OCI-LY7 (cell line): ENCODE data around the gene EIF2B1. TPM values are rescaled to one million over a fixed set of nuclear protein-coding genes. Genes with fewer than 3 reads are reported as not detected.

Experiments
- BruUV-seq: library from RNA; stranded (reverse); fragments of 400-500 nt; replicated peaks from 2 replicates; lab custom pipeline; 2021; lab: Mats Ljungman, UMichigan
- CTCF ChIA-PET: fragments of 300-600 bp; sonication (Branson Sonifier 250); formaldehyde crosslinking; loops from one replicate; lab custom pipeline; 2022; ENCODE audit warnings: antibody characterized with exemption; ENCODE audit not compliant: unreplicated experiment; lab: Charles Lee
- POLR2A ChIA-PET: fragments of 300-600 bp; sonication (Branson Sonifier 250); formaldehyde crosslinking; loops from one replicate; lab custom pipeline; 2022; ENCODE audit warnings: antibody characterized with exemption; lab: Charles Lee
- DNase-seq: peaks from one replicate; pipeline ENCODE4 v3.0.0-alpha.2; 2015; ENCODE audit warnings: low spot score
- H2AFZ ChIP-seq: fragments of 200-600 bp; sonication (generic), shearing (Covaris generic); 2 replicates; pipeline ENCODE4 v1.6.1; 2014; ENCODE audit warnings: mild to moderate bottlenecking, antibody characterized with exemption, low read length, moderate library complexity
- H3K27ac ChIP-seq: fragments of 200-600 bp; sonication (generic); 2 replicates; pipeline ENCODE4 v1.5.1; 2014; ENCODE audit warnings: mixed run types, low read depth, mild to moderate bottlenecking, moderate library complexity, low read length, inconsistent platforms; ENCODE audit not compliant: poor library complexity, severe bottlenecking
- H3K36me3 ChIP-seq: fragments of 200-600 bp; sonication (generic); 2 replicates; pipeline ENCODE4 v1.6.1; 2014; ENCODE audit warnings: mild to moderate bottlenecking, antibody characterized with exemption, low read length, moderate library complexity, mixed read lengths; ENCODE audit not compliant: insufficient read depth
- H3K4me1 ChIP-seq: fragments of 200-600 bp; sonication (generic); 2 replicates; pipeline ENCODE4 v1.5.1; 2014; ENCODE audit warnings: mild to moderate bottlenecking, low read length; ENCODE audit not compliant: insufficient read depth, poor library complexity, severe bottlenecking
- H3K4me2 ChIP-seq: fragments of 200-600 bp; sonication (generic); 2 replicates; pipeline ENCODE4 v1.6.1; 2014; ENCODE audit warnings: mild to moderate bottlenecking, low read length
- H3K4me3 ChIP-seq: fragments of 200-600 bp; sonication (generic); 2 replicates; pipeline ENCODE4 v1.5.1; 2014; ENCODE audit warnings: mild to moderate bottlenecking, low read depth, low read length; ENCODE audit not compliant: poor library complexity, severe bottlenecking
- H3K79me2 ChIP-seq: fragments of 200-600 bp; sonication (generic); 2 replicates; pipeline ENCODE4 v1.6.1; 2016; ENCODE audit warnings: low read depth, mild to moderate bottlenecking, low read length, moderate library complexity, mixed read lengths; ENCODE audit not compliant: insufficient read depth
- H3K9me2 ChIP-seq: fragments of 200-600 bp; sonication (generic); 2 replicates; pipeline ENCODE4 v1.6.1; 2016; ENCODE audit warnings: mild to moderate bottlenecking, low read length, mixed read lengths; ENCODE audit not compliant: insufficient read depth
- H3K9me3 ChIP-seq: fragments of 200-600 bp; sonication (generic); 2 replicates; pipeline ENCODE4 v1.6.1; 2014; ENCODE audit warnings: mild to moderate bottlenecking, mixed run types, low read length, mixed read lengths
- H4K20me1 ChIP-seq: fragments of 200-600 bp; sonication (generic); 2 replicates; pipeline ENCODE4 v1.6.1; 2014; ENCODE audit warnings: mild to moderate bottlenecking, antibody characterized with exemption, low read length, moderate library complexity, mixed read lengths; ENCODE audit not compliant: insufficient read depth
- CTCF ChIP-seq: fragments of 200-600 bp; sonication (generic); conservative IDR thresholded peaks from 2 replicates; pipeline ENCODE4 v1.5.1; 2014; ENCODE audit warnings: mild to moderate bottlenecking, antibody characterized with exemption, low read length, moderate library complexity, mixed read lengths
- EZH2phosphoT487 ChIP-seq: fragments of 200-600 bp; sonication (generic); IDR thresholded peaks from 2 replicates; pipeline ENCODE4 v1.6.1; 2018; ENCODE audit warnings: low read depth, borderline replicate concordance, mild to moderate bottlenecking, mixed run types, antibody characterized with exemption, low read length, moderate library complexity, mixed read lengths
- intact Hi-C: fragments of 100-400 bp; cut with micrococcal nuclease; formaldehyde crosslinking; loops from one replicate; pipeline ENCODE4 v1.10.0; 2022; ENCODE audit not compliant: unreplicated experiment
- total RNA-seq, 2 experiments: library from RNA; depleted of rRNA in 1 of 2; stranded (reverse); fragments of >200 nt in 1 of 2; shearing (Covaris generic) in 1 of 2; gene quantifications; 2 replicates each; pipeline ENCODE4 v1.2.3, GENCODE V29; 2014 to 2022

EIF2B1 gene
- total RNA-seq, 2 experiments from 2014 or later: 60.3 to 72.8 TPM

GRCh38 chr12:123655420-123655819 is 21.9 kb upstream of the EIF2B1 start:
- H3K4me2 ChIP-seq: peak overlapping the region; percentile 52
- H3K4me1 ChIP-seq: peaks cover 18% of the 10 kb centered on the region
- H3K27ac ChIP-seq: peak overlapping the region; percentile 0
- CTCF ChIA-PET: no interaction called here
- intact Hi-C loops: no loop called here
- H3K4me3 ChIP-seq: no peak overlapping the region
- H3K9me2 ChIP-seq: no peaks in the 10 kb centered on the region
- H3K9me3 ChIP-seq: no peaks in the 10 kb centered on the region
- peak; percentile 34 for DNase-seq
- H3K79me2 ChIP-seq: no peaks in the 10 kb centered on the region
- BruUV-seq: no TSS peak
- POLR2A ChIA-PET: interaction anchor here (0.9 kb wide), 1 partner anchor 21 kb away, joined by 3 read pairs; no protein-coding TSS in a partner anchor
- H4K20me1 ChIP-seq: no peaks in the 10 kb centered on the region
- H2AFZ ChIP-seq: 0 out of 2 replicates have a peak overlapping the region, but pooled peaks have one; percentile 3
- TF ChIP-seq EZH2phosphoT487 (no peak), CTCF (no peak)
- peaks cover 92% of the 10 kb centered on the region for H3K36me3 ChIP-seq

GRCh38 chr12:123654129-123654701 is 20.7 kb upstream of the EIF2B1 start:
- H3K4me1 ChIP-seq: peaks cover 18% of the 10 kb centered on the region
- H3K36me3 ChIP-seq: peaks cover 92% of the 10 kb centered on the region
- no peak overlapping the region for H3K27ac ChIP-seq
- ChIA-PET CTCF (no interaction called here), POLR2A (no interaction called here)
- no TSS peak for BruUV-seq
- TF ChIP-seq CTCF (no peak), EZH2phosphoT487 (no peak)
- intact Hi-C loops: no loop called here
- no peak for DNase-seq
- no peaks in the 10 kb centered on the region for H3K79me2 ChIP-seq
- no peaks in the 10 kb centered on the region for H3K9me2 ChIP-seq
- H3K4me3 ChIP-seq: no peak overlapping the region
- no peak overlapping the region for H2AFZ ChIP-seq
- H3K4me2 ChIP-seq: no peak overlapping the region
- H3K9me3 ChIP-seq: no peaks in the 10 kb centered on the region
- no peaks in the 10 kb centered on the region for H4K20me1 ChIP-seq

- intact Hi-C loops: no loop called here
- Histone ChIP-seq H3K9me3 (no peaks in the 10 kb centered on the region), H3K36me3 (peaks cover 92% of the 10 kb centered on the region), H4K20me1 (no peaks in the 10 kb centered on the region), H3K27ac (no peak overlapping the region), H3K79me2 (no peaks in the 10 kb centered on the region), H3K4me3 (no peak overlapping the region), H3K4me1 (no peaks in the 10 kb centered on the region), H3K4me2 (no peak overlapping the region), H3K9me2 (no peaks in the 10 kb centered on the region), H2AFZ (no peak overlapping the region)
- DNase-seq: no peak
- ChIA-PET CTCF (no interaction called here), POLR2A (no interaction called here)
- no TSS peak for BruUV-seq
- TF ChIP-seq EZH2phosphoT487 (no peak), CTCF (no peak)
Measured at GRCh38 chr12:123648401-123648800, 14.9 kb upstream of the EIF2B1 start.
